ENCODE data around the gene SOWAHC. TPM values are rescaled to one million over a fixed set of nuclear protein-coding genes. Genes with fewer than 3 reads are reported as not detected.
"Not testable (repeated sequence)": the region's sequence is repeated elsewhere in the genome, so short reads cannot be mapped to it uniquely, and the experiment has no call there.

Gene SOWAHC, protein sequence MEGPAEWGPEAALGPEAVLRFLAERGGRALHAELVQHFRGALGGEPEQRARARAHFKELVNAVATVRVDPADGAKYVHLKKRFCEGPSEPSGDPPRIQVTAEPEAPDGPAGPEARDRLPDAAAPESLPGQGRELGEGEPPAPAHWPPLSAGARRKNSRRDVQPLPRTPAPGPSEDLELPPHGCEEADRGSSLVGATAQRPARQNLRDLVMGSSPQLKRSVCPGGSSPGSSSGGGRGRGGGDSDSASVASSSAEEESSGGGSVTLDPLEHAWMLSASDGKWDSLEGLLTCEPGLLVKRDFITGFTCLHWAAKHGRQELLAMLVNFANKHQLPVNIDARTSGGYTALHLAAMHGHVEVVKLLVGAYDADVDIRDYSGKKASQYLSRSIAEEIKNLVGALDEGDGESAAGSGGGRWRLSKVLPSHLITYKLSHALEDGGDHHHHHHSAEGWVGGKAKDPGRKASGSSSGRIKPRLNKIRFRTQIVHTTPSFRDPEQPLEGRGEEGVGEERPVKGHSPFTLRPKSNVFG
- total RNA-seq (2014; rRNA removed; shearing (Covaris generic)) = 20.1 and 27.1 TPM in 2 replicates

GRCh38 chr2:109613922-109614714, at the start of gene SOWAHC, which contains the start of gene SEPTIN10:
SOWAHC (plus strand) TSS chr2:109614364; CDS start chr2:109614490, 126 bp downstream.
SEPTIN10 (minus strand) TSS chr2:109613966; CDS start chr2:109613827, 139 bp downstream.
- Histone ChIP-seq H3K4me3 (ENCODE audit: insufficient read depth, low read depth, low read length) (peak within 1 kb of the TSS; percentile 81), H3K27me3 (ENCODE audit: control insufficient read depth, insufficient read depth, low read length) (peaks cover 9% of the 10 kb centered on the region), H3K36me3 (replicated peaks; ENCODE audit: control insufficient read depth, insufficient read depth, low read length) (no peaks in the 10 kb centered on the region)
- DNase-seq = peak; percentile 97

GRCh38 chr2:109575373-109575772, 38.8 kb upstream of the SOWAHC start:
- no peak overlapping the region for H3K4me3 ChIP-seq (ENCODE audit: insufficient read depth, low read depth, low read length)
- no peak for DNase-seq
- H3K27me3 ChIP-seq (ENCODE audit: control insufficient read depth, insufficient read depth, low read length) = no peaks in the 10 kb centered on the region
- H3K36me3 ChIP-seq (replicated peaks; ENCODE audit: control insufficient read depth, insufficient read depth, low read length) = no peaks in the 10 kb centered on the region; the same call in 1 of the 2 replicates

DNA sequence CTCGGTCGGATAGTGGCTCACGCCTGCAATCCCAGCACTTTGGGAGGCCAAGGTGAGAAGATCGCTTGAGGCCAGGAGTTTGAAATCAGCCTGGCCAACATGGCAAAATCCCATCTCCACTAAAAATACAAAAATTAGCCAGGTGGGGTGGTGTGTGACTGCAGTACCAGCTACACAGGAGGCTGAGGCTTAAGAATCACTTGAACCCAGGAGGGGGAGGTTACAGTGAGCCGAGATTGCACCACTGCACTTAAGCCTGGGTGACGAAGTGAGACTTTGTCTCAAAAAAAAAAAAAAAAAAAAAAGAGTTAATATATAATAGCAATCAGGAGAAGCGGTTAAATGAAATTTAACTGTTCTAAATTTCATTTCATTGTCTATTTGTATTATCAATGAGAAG, 36.5 kb upstream of the SOWAHC start:
- not testable (repeated sequence) for H3K27me3 ChIP-seq (ENCODE audit: control insufficient read depth, insufficient read depth, low read length); DNase-seq; H3K36me3 ChIP-seq (replicated peaks; ENCODE audit: control insufficient read depth, insufficient read depth, low read length); H3K4me3 ChIP-seq (ENCODE audit: insufficient read depth, low read depth, low read length)

- H3K27me3 ChIP-seq (ENCODE audit: control insufficient read depth, insufficient read depth, low read length) = no peaks in the 10 kb centered on the region
- peaks cover 2% of the 10 kb centered on the region; the same call in 1 of the 2 replicates for H3K36me3 ChIP-seq (replicated peaks; ENCODE audit: control insufficient read depth, insufficient read depth, low read length)
- DNase-seq = no peak
- no peak overlapping the region for H3K4me3 ChIP-seq (ENCODE audit: insufficient read depth, low read depth, low read length)
Observed at GRCh38 chr2:109582928-109583895, 31.0 kb upstream of the SOWAHC start.

- no peak overlapping the region for H3K4me3 ChIP-seq (ENCODE audit: insufficient read depth, low read depth, low read length)
- no peaks in the 10 kb centered on the region for H3K27me3 ChIP-seq (ENCODE audit: control insufficient read depth, insufficient read depth, low read length)
- DNase-seq = no peak
- no peaks in the 10 kb centered on the region; the same call in 1 of the 2 replicates for H3K36me3 ChIP-seq (replicated peaks; ENCODE audit: control insufficient read depth, insufficient read depth, low read length)
Observed at GRCh38 chr2:109586687-109587086, 27.5 kb upstream of the SOWAHC start.

DNA sequence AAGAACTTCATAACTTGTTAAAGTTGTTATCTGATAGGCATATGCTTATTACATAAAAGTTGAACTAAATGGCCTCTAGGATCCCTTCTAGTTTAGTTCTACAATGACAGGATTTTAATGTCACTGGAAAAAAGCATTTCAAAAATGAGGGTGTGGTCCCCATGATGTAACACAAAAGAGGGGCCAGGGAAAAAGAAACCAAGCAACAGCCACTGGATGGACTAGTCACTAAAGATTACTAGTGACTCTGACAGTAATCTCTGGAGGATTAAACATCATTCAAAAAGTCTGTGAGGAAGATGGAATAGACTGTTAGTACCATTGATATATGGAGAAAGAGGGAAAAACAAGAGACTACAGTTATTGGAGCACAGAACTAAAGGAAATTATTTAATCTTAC, 23.0 kb upstream of the SOWAHC start:
- H3K4me3 ChIP-seq (ENCODE audit: insufficient read depth, low read depth, low read length) = no peak overlapping the region
- H3K36me3 ChIP-seq (replicated peaks; ENCODE audit: control insufficient read depth, insufficient read depth, low read length) = no peaks in the 10 kb centered on the region; the same call in 1 of the 2 replicates
- DNase-seq = no peak
- no peaks in the 10 kb centered on the region for H3K27me3 ChIP-seq (ENCODE audit: control insufficient read depth, insufficient read depth, low read length)

DNA sequence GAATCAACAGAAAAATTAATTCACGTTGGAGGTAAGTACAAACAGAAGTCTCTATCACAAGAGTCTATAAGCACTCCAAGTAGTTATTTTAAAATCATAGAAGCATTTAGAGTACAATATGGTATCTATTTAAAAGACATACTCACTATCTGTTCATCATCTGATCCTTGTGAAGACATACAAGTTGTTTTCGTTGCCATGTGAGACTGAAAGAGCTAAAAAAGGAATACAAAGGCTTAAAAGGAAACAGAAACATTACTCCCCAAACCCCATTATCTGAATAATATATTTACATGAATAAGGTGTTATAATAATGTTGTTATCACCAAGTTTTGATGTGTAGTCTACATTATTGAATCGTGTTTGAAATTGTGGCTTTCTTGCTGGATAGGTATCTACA, 21.3 kb upstream of the SOWAHC start:
- no peak for DNase-seq
- Histone ChIP-seq H3K4me3 (ENCODE audit: insufficient read depth, low read depth, low read length) (no peak overlapping the region), H3K27me3 (ENCODE audit: control insufficient read depth, insufficient read depth, low read length) (no peaks in the 10 kb centered on the region), H3K36me3 (replicated peaks; ENCODE audit: control insufficient read depth, insufficient read depth, low read length) (no peaks in the 10 kb centered on the region; the same call in 1 of the 2 replicates)

- DNase-seq = no peak
- H3K36me3 ChIP-seq (replicated peaks; ENCODE audit: control insufficient read depth, insufficient read depth, low read length) = no peaks in the 10 kb centered on the region; the same call in 1 of the 2 replicates
- no peak overlapping the region for H3K4me3 ChIP-seq (ENCODE audit: insufficient read depth, low read depth, low read length)
- no peaks in the 10 kb centered on the region for H3K27me3 ChIP-seq (ENCODE audit: control insufficient read depth, insufficient read depth, low read length)
Observed at GRCh38 chr2:109594246-109594885, 19.8 kb upstream of the SOWAHC start.

GRCh38 chr2:109595644-109596043, 18.5 kb upstream of the SOWAHC start:
- Histone ChIP-seq H3K27me3 (ENCODE audit: control insufficient read depth, insufficient read depth, low read length) (no peaks in the 10 kb centered on the region), H3K4me3 (ENCODE audit: insufficient read depth, low read depth, low read length) (no peak overlapping the region), H3K36me3 (replicated peaks; ENCODE audit: control insufficient read depth, insufficient read depth, low read length) (no peaks in the 10 kb centered on the region; the same call in 1 of the 2 replicates)
- DNase-seq = no peak

GRCh38 chr2:109597283-109597682, 16.9 kb upstream of the SOWAHC start:
- Histone ChIP-seq H3K27me3 (ENCODE audit: control insufficient read depth, insufficient read depth, low read length) (no peaks in the 10 kb centered on the region), H3K4me3 (ENCODE audit: insufficient read depth, low read depth, low read length) (no peak overlapping the region), H3K36me3 (replicated peaks; ENCODE audit: control insufficient read depth, insufficient read depth, low read length) (no peaks in the 10 kb centered on the region)
- DNase-seq = no peak

DNA sequence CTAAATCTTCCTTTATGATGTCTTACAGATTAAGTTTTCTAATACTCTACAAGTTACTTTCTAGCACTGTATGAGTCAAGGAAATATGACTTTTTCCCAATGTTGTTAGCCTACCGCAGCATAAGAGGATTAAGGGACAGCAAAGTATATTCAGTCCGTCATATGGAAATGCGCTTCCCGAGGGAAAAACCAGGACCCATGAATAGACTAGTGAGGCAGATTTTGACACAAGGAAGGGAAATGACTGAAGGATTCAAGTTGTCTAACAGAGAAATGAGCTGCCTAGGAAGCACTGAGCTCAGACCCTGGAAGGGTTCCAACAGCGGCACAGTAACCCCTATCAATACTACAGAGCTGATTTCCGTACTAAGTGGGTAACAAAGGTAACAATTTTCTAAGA, 12.4 kb upstream of the SOWAHC start:
- no peak for DNase-seq
- Histone ChIP-seq H3K4me3 (ENCODE audit: insufficient read depth, low read depth, low read length) (no peak overlapping the region), H3K36me3 (replicated peaks; ENCODE audit: control insufficient read depth, insufficient read depth, low read length) (no peaks in the 10 kb centered on the region), H3K27me3 (ENCODE audit: control insufficient read depth, insufficient read depth, low read length) (no peaks in the 10 kb centered on the region)

DNA sequence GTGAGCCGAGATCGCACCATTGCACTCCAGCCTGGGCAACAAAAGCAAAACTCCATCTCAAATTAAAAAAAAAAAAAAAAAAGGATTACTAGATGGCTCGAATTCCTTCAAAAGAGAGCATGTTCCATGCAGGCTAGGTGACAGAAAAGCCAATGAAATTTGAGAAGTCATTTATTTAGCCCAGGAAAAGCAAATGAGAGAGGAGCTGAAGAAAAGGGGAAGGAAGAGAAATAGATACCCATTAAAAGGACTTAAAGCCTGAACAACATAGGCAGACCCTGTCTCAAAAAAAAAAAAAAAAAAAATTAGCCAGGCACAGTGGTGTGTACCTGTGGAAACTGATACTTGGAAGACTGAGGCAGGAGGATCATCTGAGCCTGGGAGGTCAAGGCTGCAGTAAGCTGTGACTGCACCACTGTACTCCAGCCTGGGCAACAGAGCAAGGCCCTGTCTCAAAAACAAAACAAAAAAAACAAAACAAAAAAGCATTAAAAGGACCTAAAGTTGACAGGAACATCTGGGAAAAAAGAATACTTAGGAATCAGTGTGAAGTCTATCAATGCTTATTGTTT, 11.5 kb upstream of the SOWAHC start:
- Histone ChIP-seq H3K36me3 (replicated peaks; ENCODE audit: control insufficient read depth, insufficient read depth, low read length) (no peaks in the 10 kb centered on the region), H3K4me3 (ENCODE audit: insufficient read depth, low read depth, low read length) (no peak overlapping the region), H3K27me3 (ENCODE audit: control insufficient read depth, insufficient read depth, low read length) (no peaks in the 10 kb centered on the region)
- DNase-seq = no peak

DNA sequence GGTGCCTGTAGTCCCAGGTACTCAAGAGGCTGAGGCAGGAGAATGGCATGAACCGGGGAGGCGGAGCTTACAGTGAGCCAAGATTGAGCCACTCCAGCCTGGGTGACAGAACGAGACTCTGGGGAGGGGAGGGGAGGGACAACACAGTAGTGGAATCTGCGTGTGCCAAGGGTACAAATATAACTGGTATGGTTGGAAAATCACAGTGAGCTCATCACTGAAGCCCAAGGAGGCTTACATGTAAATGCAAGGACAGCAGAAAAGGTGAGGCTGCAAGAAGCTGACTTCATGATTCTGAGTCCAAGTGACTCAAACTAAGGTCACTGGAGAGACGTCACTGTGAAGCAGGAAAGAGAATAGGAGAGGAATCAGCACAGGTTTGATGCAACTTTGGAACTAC, 9.6 kb upstream of the SOWAHC start:
- Histone ChIP-seq H3K4me3 (ENCODE audit: insufficient read depth, low read depth, low read length) (no peak overlapping the region), H3K27me3 (ENCODE audit: control insufficient read depth, insufficient read depth, low read length) (no peaks in the 10 kb centered on the region), H3K36me3 (replicated peaks; ENCODE audit: control insufficient read depth, insufficient read depth, low read length) (no peaks in the 10 kb centered on the region)
- no peak for DNase-seq

Data from H7 (cell line).